ENCODE measurements around the gene OVCA2.

Gene OVCA2

DNA sequence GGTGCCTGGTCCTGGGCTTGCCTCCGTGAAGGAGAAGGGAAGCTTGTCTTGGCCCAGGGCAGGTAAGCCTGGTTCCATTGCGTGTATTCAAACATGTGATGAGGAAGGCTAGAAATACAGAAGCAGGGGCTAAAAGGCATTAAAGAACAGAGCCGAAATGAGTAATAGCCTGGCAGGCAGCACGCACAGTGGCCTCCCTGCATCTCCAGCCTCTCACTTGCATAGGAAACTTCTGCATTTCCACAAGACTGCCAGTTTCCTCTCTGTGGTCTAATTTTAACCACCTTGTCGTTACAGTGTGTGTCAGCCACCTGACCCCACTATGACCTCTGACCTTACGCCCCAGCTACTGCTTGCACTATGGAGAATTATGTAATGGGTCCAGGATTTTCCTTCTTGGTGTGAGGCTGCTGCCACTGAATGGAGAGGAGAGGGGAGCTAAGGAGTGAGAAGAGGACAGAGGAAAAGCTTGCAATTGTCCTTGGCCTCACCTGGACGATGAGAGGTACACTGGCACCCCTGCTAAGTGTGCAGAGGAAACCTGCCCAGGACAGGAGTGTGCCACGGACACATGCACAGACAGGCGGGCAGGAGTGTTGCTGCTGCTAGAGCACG lies 45.9 kb downstream of the OVCA2 start:
- DNase-seq: no peak

DNA sequence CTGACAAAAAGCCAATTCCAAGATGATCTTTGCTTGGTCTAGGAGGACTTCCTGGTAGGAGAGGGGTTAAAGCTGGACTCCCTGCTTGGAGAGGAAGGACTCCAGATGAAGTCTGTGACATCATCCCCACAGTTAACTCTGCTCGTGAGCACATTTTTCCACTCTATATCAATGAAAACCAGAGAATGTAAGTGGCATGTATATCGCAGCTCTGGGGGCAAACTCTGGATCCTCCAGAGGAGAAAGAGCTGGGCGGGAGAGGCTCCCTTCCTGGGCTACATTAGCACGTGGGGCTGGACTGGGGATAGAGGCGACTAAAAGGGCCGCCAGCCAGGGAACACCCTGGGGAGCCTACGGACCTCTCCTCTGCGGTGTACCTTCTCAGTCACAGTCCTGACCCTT lies 47.2 kb downstream of the OVCA2 start:
- peak; percentile 82 for DNase-seq

DNA sequence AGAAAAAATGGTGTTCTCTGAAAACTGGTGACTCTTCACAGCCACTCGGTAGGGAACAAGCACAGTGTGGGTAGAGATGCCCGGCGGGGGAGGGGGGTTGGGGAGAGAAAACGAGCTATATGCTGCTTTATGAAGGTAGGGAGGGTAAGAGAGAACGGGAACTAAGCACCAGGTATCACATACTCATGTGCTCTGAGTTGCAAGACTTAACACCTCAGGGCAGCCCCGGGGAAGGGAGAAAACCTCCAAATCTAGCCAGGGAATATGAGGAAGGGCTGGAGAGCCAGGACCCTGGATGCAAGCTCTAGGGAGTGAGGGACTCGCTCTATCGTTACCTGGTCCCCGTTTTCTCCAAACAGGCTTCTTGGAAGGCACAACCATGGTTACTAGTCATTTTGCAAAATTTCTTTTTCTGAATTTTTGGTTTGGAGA lies 48.4 kb downstream of the OVCA2 start:
- DNase-seq: no peak

DNA sequence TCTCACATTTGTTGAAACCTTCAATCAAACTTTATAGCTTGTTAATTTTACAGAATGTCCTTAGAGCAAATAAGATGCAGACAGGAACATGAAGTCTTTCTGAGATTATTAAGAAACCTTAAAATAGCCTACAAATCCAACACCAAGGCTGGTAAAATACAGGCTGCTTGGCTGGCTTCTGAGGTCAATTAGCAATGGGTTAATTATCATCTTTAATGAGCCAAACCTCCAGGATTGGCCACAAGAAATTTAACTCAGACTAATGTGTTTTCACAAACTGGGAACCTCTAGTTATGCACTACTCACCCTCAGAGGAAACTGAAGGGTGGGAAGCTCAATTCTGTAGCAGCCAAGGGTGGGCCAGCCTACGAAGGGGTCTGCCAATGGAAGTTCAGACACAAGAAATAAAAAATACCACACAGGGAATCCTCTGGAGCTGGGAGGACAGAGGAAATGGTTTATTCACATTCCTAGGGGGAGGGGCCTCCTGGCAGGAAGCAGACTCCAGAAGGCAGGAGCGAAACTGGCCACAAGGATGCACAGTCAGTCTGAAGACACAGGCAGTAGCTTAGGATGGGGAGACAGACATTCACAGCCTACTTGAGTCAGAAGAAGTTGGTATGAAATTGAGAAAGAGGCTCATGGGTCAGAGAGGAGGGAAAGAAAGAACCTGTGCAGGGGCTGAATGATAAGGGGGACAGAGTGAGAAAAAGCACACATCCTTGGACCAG lies 49.1 kb downstream of the OVCA2 start:
- peak; percentile 97 for DNase-seq

DNA sequence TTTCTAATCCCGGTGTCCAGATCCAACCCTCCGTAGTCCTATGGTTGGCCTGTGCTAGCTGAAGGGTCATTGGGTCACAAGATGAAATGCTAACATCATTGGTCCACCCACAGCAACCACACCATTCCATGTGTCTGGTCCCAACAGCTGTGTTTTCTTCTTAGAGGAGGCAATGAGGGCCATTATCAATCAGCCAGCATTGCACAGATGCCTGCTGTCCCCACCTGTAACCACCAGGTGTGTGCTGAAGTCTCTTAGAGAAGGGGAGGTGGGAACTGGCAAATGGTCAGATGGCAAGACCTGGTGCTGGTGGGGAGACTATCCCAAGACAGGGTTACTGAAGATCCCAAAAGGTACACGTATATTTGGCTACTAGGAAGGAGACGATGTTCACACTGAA lies 50.4 kb downstream of the OVCA2 start:
- DNase-seq: no peak
